GM19328 (cell line): Measurements from ENCODE around the gene EFCAB8.
"Not testable (repeated sequence)": the region's sequence is repeated elsewhere in the genome, so short reads cannot be mapped to it uniquely, and the experiment has no call there.

Source experiments
- ATAC-seq: cut with Tn5 transposase; IDR thresholded peaks from one replicate; pipeline ENCODE4 v1.9.1; 2021; ENCODE audit warnings: mild to moderate bottlenecking, moderate library complexity; ENCODE audit not compliant: unreplicated experiment

Gene EFCAB8

DNA sequence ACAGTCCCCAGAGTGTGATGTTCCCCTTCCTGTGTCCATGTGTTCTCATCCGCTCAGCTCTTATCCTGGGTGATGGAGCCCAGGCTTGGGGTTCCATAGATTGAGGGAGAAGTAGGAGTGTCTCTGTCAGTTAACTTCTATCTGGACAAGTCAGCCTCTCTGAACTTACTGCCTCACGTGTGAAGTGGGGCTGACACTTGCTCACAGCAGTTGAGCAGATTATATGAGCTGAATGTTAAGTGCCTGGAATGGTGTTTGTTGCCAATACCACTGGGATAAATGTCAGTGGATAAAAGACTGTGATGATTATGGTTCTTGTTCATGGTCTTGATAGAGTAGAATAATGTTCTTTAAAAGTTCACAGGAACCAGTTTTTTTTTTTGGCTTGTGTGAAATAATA lies 17.1 kb upstream of the EFCAB8 start:
- no peak for ATAC-seq

DNA sequence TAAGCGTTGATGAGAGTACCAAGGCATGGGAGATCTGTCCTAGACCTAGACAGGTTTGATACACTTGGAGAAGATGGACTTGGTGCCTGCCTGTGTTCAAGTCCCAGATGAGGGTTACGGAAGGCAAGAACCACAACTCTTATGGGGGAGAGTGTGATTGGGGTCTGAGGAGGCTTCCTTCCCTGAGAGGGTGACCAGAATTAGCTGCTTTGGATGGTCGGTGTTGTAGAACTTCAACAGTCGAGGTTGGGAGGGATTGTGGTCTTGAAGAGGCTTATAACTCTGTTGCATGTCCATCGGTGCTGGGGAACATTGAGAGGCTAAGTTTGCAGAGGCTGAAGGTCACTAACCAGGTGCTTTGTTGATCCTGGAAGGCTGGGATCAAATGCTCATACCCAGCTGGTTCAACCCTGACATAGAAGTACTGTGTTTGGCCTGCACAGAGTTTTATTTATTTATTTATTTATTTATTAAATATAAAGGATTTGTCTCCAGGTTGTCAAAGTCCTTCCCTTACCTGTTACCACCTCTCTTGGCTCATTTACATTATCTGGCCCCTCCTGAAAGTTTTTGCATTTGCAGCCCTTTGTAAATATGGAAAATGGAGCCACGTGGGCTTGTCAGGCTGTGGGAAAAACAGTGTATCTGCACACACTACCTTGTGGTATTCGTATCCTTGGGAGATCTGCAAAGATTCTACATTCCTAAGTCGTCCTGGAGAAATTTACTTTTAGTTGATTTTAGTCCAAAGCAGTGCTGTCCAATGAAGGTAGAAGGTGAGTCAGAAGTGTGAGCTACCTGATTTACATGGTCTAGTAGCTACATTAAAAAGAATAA lies 15.8 kb upstream of the EFCAB8 start:
- no peak for ATAC-seq

DNA sequence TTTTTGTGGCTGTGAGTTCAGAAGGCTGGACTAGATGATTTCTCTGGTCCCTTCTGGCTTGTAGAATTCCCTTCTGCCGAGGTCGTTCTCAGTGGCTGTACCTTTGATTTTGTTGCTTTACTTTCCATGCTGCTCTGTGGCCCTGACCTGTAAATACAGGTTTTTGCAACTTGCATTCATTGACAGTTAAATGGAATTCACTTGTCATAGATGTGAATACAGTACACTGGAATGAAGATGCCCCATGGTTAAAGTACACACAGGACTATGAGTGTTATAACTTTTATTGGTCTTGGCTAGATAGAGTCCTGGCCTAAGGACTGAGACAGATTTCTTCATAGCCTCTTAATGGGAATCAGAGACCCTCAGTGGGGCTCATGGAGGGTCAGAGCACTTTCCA lies 12.9 kb upstream of the EFCAB8 start:
- no peak for ATAC-seq

DNA sequence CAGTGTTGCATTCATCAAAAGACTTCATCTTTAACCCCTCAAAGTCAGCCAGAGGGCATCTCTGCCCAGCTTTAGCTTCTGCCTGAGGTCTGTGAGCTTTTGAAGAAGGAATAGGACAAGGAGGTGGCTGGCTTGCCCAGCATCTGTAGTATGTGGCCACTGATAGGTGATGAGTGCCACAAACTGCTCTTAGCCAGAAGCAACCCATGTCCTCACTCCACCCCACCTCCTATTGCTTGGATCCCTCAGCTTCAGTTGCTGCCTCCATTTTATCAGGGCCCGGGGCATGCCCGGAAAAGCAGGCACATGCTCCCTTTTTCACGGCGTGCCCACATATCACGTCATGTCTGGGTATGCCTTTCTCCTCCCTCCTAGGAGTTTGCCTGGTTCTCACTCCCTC lies 11.9 kb upstream of the EFCAB8 start:
- no peak for ATAC-seq

DNA sequence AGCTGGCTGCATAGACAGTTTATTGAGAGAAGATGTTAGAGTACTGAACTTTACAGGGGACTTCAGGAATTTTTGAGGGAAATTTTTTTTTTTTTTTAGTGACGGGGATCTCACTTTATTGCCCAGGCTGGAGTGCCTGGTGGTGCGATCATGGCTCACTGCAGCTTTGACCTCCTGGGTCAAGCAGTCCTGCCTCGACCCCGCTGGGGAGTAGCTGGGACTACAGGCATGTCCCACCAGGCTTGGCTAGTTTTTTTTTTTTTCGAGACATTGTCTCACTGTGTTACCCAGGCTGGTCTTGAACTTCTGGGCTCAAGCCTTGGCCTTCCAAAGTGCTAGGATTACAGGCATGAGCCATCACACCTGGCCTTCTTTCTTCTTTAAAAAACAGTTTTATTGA lies 10.8 kb upstream of the EFCAB8 start:
- no peak for ATAC-seq

DNA sequence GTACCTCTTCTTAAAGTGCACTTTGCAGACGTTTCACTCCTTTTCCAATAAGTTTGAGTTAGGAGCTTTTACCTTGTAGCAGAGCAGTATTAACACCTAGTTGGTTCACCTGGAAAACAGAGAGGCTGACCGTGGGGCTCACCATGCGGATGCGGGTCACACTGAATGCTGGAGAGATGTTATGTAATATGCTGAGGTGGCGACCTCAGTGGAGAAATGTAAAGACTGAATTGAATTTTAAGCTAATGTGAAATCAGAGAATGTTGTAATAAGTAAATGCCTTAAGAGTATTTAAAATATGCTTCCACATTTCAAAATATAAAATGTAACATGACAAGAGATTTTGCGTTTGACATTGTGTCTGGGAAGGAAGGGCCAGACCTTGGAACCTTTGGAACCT lies 9.9 kb upstream of the EFCAB8 start:
- ATAC-seq, result no peak

DNA sequence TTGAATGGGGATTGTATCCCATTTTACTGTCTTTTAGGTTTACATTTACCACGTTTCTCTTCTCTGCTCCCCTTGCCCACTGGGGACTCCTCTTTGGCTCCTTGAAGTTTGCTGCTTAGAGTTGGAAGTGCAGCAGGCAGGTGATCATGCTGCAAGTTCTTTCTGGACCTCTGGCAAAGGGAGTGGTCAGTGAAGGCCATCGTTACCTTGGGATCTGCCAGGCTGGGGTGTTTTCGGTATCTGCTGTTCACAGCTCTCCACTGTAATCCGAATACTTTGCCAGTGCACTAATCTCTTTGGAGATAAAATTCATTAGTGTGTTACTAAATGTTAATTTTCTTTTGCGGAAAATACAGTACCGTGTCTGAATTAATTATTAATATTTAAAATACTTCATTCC lies 9.1 kb upstream of the EFCAB8 start:
- no peak for ATAC-seq

DNA sequence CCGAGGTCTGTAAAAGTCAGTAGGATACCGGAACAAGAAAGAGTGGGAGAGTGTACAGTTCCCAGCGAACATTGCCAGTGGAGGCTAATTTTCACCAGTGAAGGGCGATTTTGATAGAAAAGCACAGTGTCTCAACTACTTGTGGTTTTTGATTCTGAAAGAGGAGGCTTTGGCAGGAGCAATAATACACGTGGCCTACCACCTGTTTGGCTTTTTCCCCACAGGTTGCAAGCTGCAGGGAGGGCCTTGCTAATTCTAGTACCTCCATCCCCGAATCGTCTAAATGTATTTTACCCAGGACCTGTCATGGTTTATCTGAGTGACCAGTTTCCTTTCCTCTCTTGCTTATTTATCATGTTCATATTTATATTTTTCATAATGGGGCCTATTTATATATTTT lies 3.3 kb upstream of the EFCAB8 start:
- ATAC-seq, result no peak

DNA sequence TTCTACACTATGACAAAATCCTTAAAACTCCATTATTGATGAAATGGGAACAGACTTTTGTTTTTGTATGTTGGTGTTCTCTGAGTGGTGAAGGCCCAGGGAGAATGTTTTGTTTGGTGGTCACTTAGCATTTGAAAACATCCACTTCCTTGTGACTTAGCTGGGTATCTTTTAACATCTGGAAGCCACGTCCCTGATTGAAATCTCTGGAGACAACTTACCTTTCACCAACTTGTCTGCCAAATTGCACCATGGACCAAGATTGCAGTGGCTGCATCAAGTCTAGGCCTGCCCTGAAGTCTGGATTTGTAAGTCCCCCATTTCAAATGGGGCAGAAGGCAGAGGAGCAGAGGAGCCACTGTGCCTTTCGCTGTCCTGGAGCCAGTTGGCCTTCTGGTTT lies 534 bp upstream of the EFCAB8 start:
- ATAC-seq, result no peak

DNA sequence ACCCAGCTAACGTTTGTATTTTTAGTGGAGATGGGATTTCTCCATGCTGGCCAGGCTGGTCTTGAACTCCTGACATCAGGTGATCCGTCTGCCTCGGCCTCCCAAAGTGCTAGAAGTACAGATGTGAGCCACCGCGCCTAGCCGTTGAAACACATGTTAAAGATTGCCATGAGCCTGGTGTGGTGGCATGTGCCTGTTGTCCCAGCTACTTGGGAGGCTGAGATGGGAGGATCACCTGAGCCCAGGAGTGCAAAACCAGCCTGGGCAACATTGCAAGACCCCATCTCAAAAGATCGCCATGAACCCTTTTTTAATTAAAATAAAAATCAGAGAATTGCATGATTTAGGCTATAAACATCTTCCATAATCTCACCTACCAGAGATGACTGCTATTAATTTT lies 2.7 kb downstream of the EFCAB8 start:
- no peak for ATAC-seq

DNA sequence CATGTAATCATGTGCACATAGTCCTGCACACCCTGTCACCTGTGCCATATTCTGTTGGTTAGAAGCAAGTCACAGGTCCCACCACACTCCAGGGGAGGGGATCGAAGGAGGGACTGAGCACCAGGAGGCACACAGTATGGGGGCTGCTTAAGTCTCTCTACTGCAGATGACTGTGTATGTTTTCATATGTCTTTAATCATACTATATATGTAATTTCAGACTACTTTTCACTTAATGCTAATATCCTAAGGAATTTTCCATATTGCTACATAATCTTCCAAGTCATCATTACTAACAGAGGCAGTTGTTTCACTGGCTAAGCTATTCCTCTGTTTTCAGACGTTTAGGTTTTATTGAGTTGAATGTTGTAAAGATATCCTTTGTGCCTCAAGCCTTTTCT lies 10.8 kb downstream of the EFCAB8 start:
- no peak for ATAC-seq

DNA sequence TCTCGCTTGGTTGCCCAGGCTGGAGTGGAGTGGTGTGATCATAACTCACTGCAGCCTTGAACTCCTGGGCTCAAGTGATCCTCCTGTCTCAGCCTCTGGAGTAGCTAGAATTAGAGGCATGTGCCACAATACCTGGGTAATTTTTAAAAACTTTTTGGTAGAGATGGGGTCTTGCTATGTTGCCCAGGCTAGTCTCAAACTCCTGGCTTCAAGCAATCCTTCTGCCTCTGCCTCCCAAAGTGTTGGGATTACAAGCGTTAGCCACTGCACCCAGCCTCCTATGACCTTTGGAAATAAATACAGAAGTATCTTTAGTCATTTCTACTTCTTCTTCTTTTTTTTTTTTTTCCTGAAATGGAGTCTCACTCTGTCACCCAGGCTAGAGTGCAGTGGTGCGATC lies 11.8 kb downstream of the EFCAB8 start:
- not testable (repeated sequence) for ATAC-seq

DNA sequence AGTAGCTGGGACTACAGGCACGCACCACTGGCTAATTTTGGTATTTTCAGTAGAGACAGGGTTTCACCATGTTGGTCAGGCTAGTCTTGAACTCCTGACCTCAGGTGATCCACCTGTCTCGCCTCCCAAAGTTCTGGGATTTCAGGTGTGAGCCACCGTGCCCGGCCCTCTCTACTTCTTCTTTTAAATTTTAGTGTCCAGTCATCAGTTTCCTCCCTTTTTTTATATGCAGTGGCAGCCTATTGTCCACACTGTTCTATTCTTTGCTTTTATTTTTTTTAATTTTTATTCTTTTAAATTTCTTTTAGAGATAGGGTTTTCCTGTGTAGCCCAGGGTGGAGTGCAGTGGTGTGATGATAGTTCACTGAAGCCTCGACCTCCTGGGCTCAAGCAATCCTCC lies 12.3 kb downstream of the EFCAB8 start:
- ATAC-seq, result no peak

DNA sequence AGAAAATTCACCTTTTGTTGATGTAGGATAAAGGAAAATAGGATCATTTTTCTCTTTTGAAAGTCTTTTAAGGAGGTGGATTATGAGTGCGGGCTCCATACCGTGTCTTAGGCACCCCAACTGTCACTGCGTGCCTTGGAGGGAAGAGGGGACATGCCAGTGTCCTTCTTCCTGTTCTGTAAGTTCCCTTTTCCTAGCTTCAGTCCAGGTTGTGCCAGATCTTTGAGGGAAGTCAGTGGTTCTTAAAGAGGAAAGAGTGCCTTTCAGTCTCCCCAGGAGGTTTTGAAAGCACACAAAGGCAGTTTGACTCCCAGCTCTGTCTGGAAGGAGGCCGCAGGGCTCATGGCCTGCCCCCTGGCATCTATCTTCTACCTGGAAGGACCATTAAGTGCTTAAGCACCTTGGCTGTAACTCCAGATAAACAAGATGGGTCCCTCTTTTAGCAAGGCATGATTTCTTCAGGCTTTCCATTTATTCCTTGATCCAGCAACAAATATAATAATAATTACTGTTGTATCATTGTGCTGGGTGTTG lies 13.0 kb downstream of the EFCAB8 start:
- ATAC-seq, result no peak

DNA sequence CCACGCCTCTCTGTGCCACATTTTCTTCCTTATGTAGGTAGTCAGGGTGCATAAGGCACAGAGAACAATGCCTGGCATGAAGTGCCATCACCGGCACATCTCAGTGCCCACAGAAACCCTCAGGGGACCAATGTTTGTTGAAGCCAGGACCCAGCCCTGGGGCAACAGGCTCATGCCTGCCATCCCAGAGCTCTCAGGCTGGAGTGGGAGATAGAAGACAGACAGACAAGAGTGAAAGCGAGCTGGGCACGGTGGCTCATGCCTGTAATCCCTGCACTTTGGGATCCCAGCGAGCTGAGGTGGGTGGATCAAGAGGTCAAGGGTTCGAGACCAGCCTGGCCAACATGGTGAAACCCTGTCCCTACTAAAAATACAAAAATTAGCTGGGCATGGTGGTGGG lies 13.5 kb downstream of the EFCAB8 start:
- ATAC-seq, result no peak

DNA sequence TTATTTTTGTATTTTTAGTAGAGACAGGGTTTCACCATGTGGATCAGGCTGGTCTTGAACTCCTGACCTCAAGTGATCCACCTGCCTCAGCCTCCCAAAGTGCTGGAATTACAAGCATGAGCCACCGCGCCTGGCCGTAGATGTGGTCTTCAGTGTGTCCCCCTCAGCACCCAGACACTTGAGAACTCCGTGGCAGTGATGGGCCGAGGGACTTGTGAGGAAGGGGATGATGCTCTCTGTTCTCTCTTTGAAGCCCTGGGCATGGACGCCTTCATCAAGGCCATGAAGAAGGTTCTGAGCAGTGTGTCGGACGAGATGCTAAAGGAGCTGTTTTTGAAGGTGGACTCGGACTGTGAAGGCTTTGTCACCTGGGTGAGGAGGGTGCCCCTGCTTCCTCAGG lies 16.9 kb downstream of the EFCAB8 start:
- no peak for ATAC-seq

DNA sequence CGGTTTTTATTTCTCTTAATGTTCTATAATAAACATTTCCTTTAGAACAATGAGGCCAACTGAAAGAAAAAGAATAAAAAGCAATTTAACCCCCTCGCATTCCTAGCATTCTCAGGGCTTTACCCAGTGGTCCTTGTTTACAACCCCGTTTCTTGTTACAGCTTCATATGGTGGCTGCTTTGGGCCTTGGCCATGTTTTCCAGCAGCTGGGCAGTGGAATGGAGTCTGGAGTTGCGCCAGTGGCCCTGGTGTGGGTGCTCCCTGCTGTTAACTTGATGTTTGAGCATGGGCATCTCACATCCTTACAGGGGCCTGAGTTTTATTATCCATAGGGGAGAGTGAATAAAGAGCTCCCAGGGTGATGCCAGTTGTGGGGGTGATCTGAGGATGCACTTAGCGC lies 18.8 kb downstream of the EFCAB8 start:
- ATAC-seq, result no peak

DNA sequence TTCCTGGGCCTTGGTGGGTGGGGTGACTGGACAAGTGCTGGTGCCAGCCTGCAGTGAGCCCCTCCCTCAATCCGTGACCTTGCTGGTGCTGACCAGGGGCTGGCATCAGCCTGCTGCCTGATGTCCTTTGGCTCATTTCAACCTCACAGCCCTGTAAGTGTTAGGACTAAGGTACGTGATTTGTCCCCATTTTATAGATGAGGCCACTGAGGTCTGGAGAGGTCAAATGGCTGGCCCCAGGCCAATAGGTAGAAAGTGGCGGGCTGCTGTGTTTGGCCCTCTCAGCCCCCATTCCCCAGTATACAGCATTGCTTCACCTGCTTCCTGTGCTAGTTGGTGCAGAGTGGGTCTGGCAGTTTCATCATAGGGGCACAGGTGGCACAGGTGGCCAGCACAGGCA lies 20.1 kb downstream of the EFCAB8 start:
- ATAC-seq, result no peak

DNA sequence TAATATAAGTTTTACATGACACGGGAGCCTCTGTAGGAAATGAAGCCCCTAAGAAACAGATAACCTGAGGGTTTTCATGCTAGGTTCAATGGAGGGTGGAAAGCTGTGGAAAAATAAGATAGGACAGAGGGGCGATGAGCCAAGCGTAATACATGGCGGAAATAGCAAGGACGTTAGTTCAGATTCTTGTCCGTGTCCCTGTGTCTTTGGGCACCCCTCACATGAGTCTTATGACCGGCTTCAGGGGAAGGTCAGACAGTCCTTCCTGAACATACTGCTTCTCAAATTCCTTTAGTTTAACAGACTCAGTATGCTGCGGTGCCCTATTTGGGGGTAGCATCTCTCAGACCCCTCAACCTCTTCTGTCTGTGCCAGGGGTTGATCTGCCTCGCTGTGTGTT lies 20.8 kb downstream of the EFCAB8 start:
- no peak for ATAC-seq

DNA sequence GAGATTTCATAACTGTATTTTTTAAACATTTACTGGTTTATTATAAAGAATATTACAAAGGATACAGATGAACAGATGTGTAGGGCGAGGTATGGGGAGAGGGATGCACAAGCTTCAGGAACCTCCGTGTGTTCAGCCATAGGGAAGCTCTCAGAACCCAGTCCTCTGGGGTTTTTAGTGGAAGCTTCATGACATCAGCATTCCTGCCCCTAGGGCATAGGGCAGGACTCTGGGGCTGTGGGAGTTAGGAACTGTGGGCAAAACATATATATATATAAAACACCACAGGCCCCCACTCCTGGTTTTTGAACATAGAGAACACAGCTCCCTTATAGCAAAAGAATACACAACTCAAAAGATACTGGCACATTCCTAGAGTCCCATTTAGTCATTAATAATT lies 21.9 kb downstream of the EFCAB8 start:
- ATAC-seq, result no peak

DNA sequence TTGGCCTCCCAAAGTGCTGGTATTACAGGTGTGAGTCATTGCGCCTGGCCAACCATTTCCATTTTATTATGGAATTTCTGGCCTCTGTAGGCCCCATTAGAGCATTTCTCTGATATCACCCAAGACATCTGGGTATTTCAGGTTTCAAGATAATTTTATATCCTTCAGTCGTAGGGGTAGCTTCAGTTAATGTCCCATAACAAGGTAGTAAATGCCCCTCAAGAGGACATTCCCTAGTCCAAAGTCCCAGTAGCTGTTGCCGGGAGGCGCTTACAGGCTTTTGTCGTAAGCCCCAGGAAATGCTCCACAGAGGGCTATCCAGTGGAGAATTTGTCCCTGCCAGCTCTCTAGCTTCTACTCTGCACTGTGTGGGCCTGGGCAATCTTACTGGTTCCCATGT lies 24.4 kb downstream of the EFCAB8 start:
- ATAC-seq, result no peak

DNA sequence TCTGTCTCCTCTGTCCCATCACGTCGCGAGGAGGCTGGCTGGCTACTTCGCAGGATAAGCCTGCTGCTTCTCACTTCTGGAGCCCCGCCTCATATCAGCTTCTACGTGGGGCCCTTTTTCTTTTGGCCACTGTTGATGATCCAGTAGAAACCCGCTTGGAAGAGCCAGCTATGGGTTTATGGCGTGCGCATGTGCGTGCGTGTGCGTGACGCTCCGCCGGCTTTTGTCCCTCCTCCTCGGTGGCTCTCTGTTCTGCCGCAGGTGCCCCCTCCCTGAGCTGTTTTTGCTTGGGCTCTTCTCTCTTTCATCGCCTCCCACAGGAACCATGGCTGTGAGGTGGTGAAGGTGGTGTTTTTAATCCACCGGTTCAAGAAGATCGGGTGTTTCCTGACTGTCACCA lies 26.5 kb downstream of the EFCAB8 start:
- no peak for ATAC-seq

DNA sequence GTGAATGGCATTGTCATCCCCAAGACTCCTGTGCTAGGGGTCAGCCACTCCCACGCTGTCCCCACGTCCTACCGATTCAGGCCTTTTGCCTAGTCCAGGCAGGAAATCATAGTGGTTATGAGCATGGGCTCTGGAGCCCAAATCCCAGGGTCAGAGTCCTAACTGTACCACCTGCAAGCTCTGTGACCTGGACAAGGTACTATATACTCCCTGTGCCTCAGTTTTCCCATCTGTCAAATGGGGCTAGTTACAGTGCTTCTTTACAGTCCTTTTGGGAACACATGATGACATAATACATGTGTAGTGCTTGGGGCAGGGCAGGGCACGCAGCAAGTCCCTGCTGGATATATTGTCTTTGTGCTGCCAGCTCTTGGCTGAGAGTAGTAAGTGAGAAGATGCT lies 27.2 kb downstream of the EFCAB8 start:
- no peak for ATAC-seq
